OCI-LY3 (cell line): ENCODE results near the gene SEMA3G.

Source experiments
- H2AFZ ChIP-seq: fragments of 200-600, 300-600 bp; shearing (Covaris generic); 2 replicates; pipeline ENCODE4 v1.6.0; 2014; ENCODE audit warnings: antibody characterized with exemption, low read depth, low read length
- H3K27ac ChIP-seq: fragments of 200-600, 300-600 bp; sonication (generic); 2 replicates; pipeline ENCODE4 v1.5.1; 2014; ENCODE audit warnings: mild to moderate bottlenecking, low read length, moderate library complexity, mixed read lengths
- H3K27me3 ChIP-seq: fragments of 200-600, 300-600 bp; sonication (generic); 2 replicates; pipeline ENCODE4 v1.6.1; 2014; ENCODE audit warnings: low read depth, low read length, mixed read lengths
- H3K36me3 ChIP-seq: fragments of 200-600, 300-600 bp; sonication (generic); replicated peaks from 2 replicates; pipeline ENCODE3; 2014; ENCODE audit warnings: low read depth, low read length, mixed read lengths
- H3K4me1 ChIP-seq: fragments of 300-600, 200-600 bp; sonication (generic); 2 replicates; pipeline ENCODE4 v1.6.1; 2014; ENCODE audit warnings: low read length, mixed read lengths
- H3K4me2 ChIP-seq: fragments of 200-600, 300-600 bp; sonication (generic); 2 replicates; pipeline ENCODE4 v1.6.1; 2014; ENCODE audit warnings: low read length, mixed read lengths
- H3K4me3 ChIP-seq: fragments of 300-600, 200-600 bp; sonication (generic); 2 replicates; pipeline ENCODE4 v1.5.1; 2014; ENCODE audit warnings: antibody characterized with exemption, mild to moderate bottlenecking, low read length, moderate library complexity
- H3K79me2 ChIP-seq: fragments of 300-600, 200-600 bp; shearing (Covaris generic); 2 replicates; pipeline ENCODE4 v1.6.1; 2014; ENCODE audit warnings: mild to moderate bottlenecking, low read length, mixed read lengths
- H3K9ac ChIP-seq: fragments of 300-600, 200-600 bp; shearing (Covaris generic); 2 replicates; pipeline ENCODE4 v1.6.0; 2014; ENCODE audit warnings: mild to moderate bottlenecking, low read length, moderate library complexity
- H3K9me3 ChIP-seq: fragments of 200-600, 300-600 bp; shearing (Covaris generic); 2 replicates; pipeline ENCODE4 v1.6.1; 2014; ENCODE audit warnings: low read length, mixed read lengths; ENCODE audit not compliant: insufficient read depth
- H4K20me1 ChIP-seq: fragments of 200-600, 300-600 bp; sonication (generic); 2 replicates; pipeline ENCODE4 v1.6.1; 2016; ENCODE audit warnings: low read length, mixed read lengths; ENCODE audit not compliant: insufficient read depth
- EZH2phosphoT487 ChIP-seq: fragments of 200-600 bp; shearing (Covaris generic); IDR thresholded peaks from 2 replicates; pipeline ENCODE4 v1.6.1; 2018; ENCODE audit warnings: antibody characterized with exemption, mixed run types, low read depth
- TF ChIP-seq, protein P1 (sequence below): fragments of 200-600, 300-600 bp; sonication (generic); IDR thresholded peaks from 2 replicates; pipeline ENCODE4 v1.5.1; 2014; ENCODE audit warnings: antibody characterized with exemption, low read length, low read depth

Gene SEMA3G

GRCh38 chr3:52405066-52405465, 39.8 kb downstream of the SEMA3G start:
- H3K27me3 ChIP-seq: no peaks in the 10 kb centered on the region
- no peaks in the 10 kb centered on the region for H3K9me3 ChIP-seq
- H3K9ac ChIP-seq: no peak overlapping the region
- no peak overlapping the region for H3K4me3 ChIP-seq
- H3K36me3 ChIP-seq: peaks cover 71% of the 10 kb centered on the region
- H3K79me2 ChIP-seq: peaks cover 21% of the 10 kb centered on the region
- peaks cover 8% of the 10 kb centered on the region for H3K4me1 ChIP-seq
- no peak overlapping the region for H2AFZ ChIP-seq
- H3K4me2 ChIP-seq: no peak overlapping the region
- TF ChIP-seq, protein P1, sequence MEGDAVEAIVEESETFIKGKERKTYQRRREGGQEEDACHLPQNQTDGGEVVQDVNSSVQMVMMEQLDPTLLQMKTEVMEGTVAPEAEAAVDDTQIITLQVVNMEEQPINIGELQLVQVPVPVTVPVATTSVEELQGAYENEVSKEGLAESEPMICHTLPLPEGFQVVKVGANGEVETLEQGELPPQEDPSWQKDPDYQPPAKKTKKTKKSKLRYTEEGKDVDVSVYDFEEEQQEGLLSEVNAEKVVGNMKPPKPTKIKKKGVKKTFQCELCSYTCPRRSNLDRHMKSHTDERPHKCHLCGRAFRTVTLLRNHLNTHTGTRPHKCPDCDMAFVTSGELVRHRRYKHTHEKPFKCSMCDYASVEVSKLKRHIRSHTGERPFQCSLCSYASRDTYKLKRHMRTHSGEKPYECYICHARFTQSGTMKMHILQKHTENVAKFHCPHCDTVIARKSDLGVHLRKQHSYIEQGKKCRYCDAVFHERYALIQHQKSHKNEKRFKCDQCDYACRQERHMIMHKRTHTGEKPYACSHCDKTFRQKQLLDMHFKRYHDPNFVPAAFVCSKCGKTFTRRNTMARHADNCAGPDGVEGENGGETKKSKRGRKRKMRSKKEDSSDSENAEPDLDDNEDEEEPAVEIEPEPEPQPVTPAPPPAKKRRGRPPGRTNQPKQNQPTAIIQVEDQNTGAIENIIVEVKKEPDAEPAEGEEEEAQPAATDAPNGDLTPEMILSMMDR: no peak
- no peak for TF ChIP-seq EZH2phosphoT487
- no peaks in the 10 kb centered on the region for H4K20me1 ChIP-seq
- no peak overlapping the region for H3K27ac ChIP-seq

- H3K9me3 ChIP-seq: no peaks in the 10 kb centered on the region
- no peaks in the 10 kb centered on the region for H4K20me1 ChIP-seq
- no peak overlapping the region for H3K9ac ChIP-seq
- H3K27ac ChIP-seq: no peak overlapping the region
- TF ChIP-seq, protein P1: no peak
- TF ChIP-seq EZH2phosphoT487: no peak
- peaks cover 17% of the 10 kb centered on the region for H3K79me2 ChIP-seq
- H3K36me3 ChIP-seq: peaks cover 73% of the 10 kb centered on the region
- no peak overlapping the region for H2AFZ ChIP-seq
- no peak overlapping the region for H3K4me2 ChIP-seq
- no peaks in the 10 kb centered on the region for H3K27me3 ChIP-seq
- peaks cover 8% of the 10 kb centered on the region for H3K4me1 ChIP-seq
- H3K4me3 ChIP-seq: no peak overlapping the region
Measured at GRCh38 chr3:52404391-52404790, 40.5 kb downstream of the SEMA3G start.

- peaks cover 75% of the 10 kb centered on the region for H3K36me3 ChIP-seq
- TF ChIP-seq, protein P1: no peak
- no peak for TF ChIP-seq EZH2phosphoT487
- H3K27ac ChIP-seq: no peak overlapping the region
- H3K4me2 ChIP-seq: no peak overlapping the region
- peaks cover 5% of the 10 kb centered on the region for H3K4me1 ChIP-seq
- no peaks in the 10 kb centered on the region for H3K9me3 ChIP-seq
- H3K79me2 ChIP-seq: peaks cover 13% of the 10 kb centered on the region
- no peaks in the 10 kb centered on the region for H3K27me3 ChIP-seq
- no peaks in the 10 kb centered on the region for H4K20me1 ChIP-seq
- no peak overlapping the region for H3K4me3 ChIP-seq
- H2AFZ ChIP-seq: no peak overlapping the region
- H3K9ac ChIP-seq: no peak overlapping the region
Measured at GRCh38 chr3:52403955-52404354, 40.9 kb downstream of the SEMA3G start.

- Histone ChIP-seq H3K9me3 (no peaks in the 10 kb centered on the region), H3K4me1 (no peaks in the 10 kb centered on the region), H3K4me3 (no peak overlapping the region), H3K9ac (no peak overlapping the region), H4K20me1 (no peaks in the 10 kb centered on the region), H3K27me3 (no peaks in the 10 kb centered on the region), H3K79me2 (peaks cover 7% of the 10 kb centered on the region), H3K27ac (no peak overlapping the region), H3K4me2 (no peak overlapping the region), H3K36me3 (peaks cover 75% of the 10 kb centered on the region), H2AFZ (no peak overlapping the region)
- TF ChIP-seq EZH2phosphoT487: no peak
- TF ChIP-seq, protein P1: no peak
Measured at GRCh38 chr3:52403271-52403841, 41.5 kb downstream of the SEMA3G start.
